Non-pigmented ciliary epithelial cell (primary cell): Measurements from ENCODE around the gene LGR4.
A peak's percentile ranks its signal among the peaks of the same experiment; 100 is the strongest.

Experiments used
- DNase-seq: peaks from one replicate; pipeline ENCODE4 v3.0.0-alpha.2; 2010; ENCODE audit warnings: low read depth

LGR4 gene

DNA sequence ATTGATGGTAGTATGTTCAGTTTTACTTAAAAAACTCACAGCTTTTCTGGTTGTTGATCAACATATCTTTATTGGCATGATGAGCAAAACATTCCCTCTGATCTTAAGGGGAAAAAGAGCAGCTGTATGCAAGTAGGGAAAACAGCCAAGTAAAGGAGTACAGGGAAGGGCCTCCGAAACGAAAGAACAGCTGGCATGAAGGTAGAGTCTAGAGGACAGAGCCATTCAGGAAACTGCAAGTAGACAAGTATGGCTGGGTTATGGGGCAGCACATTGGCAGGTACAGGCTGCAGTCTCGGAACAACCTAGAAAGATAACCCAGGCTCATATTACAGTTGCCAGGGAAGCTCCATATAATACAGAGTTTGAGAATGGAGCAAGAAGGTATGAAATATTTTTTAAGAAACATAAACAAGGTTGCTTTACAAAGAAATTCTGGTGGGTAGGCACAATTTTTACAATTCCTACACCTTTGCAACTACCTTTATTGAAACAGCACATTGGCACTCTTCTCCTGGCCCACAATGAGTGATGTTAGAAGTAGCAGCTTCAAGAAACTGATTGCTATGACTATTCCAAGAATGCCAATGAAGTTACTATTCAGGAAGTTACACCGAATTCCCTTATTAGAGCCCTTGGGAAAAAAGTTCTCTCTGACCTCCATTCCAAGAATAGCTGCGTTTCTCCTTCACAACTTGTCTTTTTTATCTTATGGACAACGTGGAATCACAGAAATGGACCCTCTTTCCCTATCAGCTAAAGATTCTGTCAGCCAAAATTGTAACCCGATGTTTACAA, 45.2 kb downstream of the LGR4 start:
- DNase-seq = no peak

DNA sequence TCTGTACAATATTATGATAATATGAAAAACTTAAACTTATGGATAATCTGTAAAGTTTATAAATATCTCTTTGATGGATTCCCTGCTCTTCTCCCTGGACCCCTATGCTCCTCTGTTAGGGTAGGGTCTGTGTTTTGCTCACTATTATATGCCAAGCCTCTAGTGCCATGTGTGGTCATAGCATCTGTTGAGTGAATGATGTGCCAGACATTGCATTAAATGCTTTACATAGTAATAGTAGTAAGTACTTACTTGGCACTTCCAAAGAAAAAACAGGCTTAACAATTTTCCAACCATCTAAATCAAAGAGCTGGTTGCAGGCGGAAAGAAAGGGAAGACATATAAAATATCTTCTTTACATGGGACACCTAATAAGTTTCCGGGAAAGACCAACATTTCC, 46.8 kb downstream of the LGR4 start:
- DNase-seq = no peak

DNA sequence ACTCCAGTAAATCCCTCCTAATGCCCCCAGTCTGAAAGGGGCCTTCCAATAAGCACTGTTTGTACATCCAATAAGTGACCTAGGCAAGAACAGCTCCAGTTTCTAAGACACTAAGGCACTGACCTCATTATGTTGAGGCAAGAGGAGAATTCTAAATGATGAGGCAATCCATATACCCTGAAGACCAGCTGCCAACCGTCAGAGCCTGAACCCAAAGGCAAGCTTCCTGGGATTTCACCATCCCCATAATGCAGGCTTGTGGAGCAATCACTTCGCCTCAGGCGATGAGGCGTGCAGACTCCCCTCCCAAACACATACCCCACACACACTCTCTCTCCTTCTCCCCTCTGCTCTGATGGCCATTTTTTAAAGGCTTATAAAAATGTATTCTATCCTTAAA, 49.5 kb downstream of the LGR4 start:
- DNase-seq = peak; percentile 50

DNA sequence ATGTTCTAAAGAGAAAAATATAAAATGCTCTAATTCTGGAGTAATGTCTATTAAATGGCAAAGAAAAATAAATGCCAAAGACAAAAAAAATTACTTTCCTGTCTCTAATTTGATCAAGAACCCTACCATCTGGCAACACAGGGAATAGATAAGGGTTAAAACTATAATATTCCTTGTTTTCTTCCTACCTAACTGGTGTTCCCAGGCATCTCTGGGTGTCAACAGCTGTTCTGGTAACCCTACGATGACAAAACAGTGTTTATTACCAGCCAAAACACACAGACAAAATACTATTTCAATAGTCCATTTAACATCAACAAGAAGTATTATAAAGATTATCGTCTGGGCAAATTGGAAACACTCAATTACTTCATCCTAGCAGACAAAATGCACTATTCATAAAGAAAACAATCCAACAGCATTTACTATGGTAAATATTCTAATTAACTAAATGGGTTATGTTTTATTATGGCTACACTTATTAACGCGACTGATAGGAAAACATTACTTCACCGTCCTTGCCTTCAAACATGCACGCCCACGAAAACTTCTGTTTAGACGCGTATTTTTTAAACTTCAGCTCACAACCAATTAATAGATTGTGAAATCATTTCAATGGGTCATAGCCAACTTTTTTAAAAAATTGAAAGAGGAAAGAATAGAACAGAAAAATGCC, 50.6 kb downstream of the LGR4 start:
- DNase-seq = no peak

DNA sequence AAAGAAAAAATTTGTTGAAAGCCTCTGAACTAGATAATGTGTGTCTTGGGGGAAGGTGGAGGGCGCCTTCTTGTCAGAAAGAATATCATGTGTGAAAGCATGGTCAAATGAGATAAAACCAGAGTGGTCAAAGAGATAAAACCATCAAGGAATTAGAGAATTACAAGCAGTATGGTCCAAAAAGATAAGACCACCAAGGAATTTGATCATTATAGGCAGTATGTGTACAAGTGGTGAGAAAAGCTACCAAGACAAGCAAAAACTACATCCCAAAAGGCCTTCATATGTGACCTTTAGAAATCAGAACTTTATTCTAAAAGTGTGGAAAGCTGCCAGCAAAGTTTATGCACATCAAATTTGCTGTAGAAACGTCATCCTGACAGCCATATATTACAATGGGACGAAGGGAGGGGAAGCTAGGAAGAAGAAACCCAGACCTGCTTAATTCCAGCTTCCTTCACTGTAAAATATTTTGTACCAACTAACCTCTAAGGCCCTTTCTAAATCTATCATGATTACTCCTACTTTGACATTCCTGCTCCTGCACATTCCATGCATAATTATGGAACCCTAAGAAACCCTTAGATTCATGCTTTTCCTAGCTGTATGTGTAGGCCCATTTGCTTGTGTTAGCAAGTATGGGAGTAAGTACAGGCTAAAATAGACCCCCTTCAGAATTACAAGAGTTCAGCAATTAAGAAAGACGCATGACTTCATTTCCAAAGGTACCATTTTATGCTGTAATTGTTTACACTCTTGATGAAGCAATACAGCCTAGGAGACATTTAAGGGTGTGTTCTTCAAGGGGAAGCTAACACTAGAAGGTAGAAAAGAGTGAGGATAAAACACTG, 51.6 kb downstream of the LGR4 start:
- no peak for DNase-seq

DNA sequence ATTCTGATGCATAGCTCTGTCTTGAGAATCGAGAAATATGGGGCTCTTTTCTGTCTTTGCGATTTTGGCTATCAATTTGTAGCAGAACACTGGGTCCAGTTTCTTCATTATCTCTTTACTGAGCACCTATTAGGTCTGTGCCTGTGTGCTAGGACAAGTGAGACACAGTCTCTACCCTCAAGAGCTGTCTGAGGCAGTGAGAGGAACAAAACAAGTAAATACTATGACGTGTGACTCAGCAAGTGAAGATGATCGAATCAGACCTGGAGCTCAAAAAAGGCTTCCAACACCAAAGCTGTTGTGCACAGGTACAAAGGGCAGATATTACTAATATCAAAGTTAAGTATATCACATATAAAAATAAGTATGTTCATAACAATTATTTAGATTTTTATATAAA, 52.4 kb downstream of the LGR4 start:
- no peak for DNase-seq

DNA sequence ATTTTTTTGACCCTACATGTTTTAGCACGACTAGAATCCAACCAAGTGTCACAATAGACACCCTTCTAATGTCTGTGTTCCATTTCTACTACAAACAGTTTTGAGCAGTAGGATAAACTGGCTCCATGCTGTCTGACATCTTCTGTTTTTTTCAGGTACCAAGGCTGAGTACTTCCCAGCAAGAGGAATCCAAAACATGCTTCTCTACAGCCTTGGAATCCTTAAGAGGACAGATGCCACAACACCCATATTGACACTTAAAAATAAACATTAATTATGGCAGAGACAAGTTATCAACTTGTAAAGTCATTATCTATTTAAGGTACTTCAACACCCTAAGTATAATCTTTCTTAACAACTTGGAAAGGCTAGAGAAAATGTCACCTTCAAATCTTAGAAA, 54.2 kb downstream of the LGR4 start:
- DNase-seq = no peak

DNA sequence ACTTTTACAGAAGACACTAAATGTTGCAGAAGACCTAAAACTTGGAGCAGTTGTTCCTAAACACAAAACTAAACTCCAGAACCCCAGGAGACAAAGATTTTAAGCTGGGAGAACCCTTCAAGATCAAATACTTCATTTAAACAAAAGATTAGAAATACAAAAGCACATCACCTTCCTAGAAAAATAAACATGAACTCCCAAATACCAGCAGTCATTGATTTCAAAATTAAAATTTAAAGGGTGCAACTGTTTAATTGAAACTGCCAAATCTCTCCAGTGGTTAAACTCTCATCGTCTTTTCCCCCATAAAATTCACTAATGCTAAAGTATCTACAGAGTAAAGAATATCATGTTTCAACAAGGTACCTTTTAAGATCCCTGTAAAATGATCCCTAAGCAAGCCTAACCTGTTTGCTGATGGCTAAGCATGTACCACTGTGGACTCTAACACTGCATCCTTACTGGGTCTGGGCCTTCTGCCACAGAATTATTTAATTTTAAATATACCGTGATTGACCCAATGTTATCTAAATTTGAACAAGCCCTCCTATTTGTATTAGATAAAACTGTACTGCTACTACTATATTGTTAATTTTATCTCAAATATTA, 55.9 kb downstream of the LGR4 start:
- no peak for DNase-seq

DNA sequence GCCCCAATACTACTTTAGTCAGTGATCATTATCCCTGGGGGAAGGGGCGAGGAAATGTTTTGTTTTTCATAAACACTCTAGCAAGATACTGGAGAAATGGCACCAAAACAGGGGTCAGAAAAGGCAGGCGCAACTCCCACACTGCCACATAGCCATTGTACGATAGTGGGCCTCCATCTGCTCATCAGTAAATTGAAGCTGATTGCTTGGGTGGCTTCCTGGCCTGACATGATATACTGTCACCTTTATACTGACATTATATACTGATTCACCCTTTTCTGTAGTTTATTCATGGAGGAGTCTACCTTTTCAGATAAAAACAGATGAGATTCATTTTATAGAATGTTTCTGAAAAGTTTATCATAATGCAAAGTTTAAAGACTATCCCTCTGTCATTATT, 57.9 kb downstream of the LGR4 start:
- DNase-seq = no peak

DNA sequence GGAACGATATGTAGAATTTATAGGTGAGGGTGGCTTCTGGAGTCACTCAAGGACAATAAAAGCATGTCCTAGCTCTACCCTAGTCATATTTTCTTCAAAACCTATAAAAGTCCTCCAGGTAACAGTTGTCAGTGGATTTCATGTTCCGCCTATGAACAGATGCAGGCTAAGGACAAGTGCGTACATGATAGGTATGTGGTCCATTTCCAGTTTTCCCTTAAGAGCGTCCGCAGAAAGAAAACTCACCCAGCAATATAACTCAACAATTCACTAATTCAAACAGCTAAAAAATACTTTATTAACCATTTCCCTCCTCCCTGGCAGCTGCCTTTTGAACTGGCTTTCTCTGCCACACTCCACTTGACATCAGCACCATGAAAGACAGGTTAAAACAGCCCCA, 59.4 kb downstream of the LGR4 start:
- no peak for DNase-seq

DNA sequence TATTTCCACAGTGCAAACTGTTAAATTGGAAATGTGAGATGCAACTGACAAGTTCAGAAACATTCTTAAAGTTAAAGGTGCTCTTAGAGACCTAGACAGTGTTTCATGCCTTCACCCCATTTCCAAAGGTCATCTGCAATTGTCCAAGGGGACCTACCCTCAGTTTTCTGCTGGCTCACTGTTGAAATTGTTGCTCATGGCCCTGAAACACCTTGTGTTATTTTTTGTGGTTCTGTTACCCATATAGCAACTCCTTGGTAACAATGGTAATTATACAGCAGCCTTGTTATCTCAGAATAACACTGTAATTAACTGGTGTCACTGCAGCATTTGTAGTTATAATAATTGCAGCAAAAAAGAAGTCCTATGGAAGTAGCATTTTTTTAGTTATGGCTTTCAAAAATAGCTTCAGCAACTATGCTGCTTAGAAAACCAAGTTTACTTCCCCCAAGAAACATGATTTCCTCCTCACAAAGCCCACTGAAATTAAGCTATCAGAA, 60.3 kb downstream of the LGR4 start:
- DNase-seq = no peak

DNA sequence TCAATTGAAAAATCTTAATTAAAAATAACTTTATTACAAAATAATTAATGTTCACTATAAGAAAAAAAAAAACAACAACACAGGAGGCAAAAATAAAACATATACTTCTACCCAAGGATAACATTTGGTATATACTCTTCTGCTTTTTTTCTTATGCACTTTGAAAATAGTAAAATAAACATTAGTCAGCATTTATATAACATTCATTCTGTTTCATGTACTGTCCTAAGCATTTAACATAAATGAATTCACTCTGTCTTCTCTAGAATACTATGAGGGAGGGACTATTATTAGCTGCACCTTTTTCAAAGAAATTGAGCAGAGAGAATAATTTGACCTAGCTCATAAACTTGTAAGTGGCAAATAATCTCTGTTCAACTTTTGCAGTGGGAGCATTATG, 61.3 kb downstream of the LGR4 start:
- no peak for DNase-seq

DNA sequence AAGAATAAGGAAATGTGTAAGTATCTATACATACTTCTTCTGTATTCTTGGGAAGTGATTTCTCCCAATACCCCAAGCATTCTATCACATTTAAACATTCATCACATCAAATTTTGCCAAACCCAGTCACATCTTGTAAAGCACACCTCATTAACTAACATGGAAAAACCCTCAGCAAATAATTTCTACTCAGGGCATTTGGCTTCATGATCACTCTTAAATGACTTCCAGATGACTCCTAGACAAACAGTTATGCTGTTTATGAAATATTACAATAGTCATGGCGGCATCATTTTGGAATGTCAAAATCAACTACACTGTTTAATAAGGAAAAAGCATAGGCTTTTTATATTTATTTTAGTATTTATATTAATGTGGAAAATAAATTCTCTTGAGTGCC, 62.3 kb downstream of the LGR4 start:
- no peak for DNase-seq

DNA sequence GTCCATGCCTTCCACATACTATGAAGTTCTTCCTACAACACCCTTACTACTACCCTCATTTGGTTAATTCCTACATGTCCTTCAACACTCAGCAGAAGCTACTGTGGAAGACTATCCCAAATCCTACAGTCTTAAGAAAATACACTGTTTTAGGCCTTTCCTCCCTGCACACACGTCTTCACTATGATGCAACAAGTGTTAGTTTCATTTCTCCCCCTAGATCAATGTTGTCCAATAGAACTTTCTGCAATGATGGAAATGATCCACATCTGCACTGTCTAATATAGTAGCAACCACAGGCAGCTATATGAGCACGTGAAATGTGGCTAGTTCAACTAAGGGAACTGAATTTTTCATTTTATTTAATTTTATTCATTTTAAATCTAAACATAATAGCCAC, 62.8 kb downstream of the LGR4 start:
- DNase-seq = no peak

DNA sequence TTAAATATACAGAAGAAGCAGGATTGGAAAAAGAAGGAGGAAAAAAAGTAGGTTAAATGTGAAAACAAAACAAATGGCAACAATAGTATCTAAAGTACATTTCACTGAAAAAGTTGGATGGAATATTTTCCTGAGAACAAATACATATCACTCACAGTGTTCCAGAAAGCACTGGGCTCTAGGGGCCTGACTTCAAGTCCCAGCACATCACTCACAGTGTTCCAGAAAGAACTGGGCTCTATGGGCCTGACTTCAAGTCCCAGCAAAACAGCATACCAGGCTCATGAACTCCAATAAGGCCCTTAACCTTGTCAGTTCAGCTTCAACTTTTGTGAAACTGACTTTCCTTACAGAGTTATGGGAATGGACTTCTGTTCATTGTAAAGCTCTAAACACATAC, 63.5 kb downstream of the LGR4 start:
- DNase-seq = no peak

DNA sequence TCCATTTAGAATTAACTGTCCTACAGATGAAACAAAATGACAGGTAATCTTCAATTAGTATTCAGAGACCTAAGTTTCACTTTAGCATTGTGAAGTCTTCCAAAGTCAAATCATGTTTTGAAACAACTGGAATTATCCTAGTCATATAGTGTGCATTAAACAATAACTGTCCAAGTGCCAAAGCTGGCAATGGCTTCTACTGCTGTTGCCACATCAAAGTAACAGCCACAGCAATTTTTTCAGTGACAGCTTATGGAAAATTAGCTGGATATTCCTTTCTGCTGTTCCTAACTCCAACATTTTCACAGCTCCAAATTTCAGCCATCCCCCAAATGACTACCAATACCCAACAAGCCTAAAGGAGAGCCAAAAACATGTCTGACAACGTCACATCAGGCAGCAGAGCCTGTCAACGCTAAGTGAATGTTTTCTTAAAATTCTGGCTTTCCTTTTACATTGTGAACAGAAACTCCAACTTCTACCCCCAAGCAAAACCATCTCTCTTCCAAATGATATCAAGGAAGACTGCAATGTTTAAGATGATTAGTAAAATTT, 64.3 kb downstream of the LGR4 start:
- no peak for DNase-seq

DNA sequence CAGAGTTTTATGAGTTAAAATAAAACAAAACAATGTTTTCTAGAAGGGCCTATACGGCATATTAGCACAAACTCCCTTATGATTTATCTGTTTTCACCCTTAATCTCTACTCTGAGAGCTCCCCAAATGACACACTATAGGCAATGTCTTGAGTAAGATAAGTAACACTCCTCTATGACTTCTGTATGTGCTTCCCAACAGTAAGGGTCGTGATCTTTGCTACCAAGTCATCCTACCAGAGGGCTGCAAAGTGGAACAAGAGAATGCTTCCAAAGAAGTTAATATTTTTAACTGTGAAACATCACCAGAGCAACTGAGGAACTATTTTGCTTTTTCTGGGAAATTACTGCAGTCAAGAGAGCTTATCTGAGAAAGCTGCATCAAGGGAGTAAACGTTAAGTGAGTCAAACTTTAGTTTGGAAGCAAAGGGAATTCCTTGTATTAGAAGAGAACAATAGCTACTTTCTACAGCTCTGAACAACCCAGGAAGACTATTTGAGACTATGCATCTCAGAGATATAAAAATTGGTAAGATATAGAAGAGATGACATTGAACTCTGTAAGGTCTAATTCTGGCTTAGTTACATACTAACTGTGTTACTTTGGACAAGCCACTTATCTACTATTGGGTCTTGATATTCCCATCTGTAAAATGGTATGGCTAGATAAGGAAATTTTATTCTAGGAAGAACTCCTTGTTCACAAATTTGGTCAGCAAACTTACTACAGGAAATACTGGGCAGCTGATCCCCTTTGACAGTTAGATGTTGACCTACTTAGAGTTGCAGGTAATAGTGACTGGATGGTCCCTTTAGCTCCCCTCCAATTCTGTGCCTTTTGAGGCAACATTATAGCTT, 65.9 kb downstream of the LGR4 start:
- DNase-seq = no peak

DNA sequence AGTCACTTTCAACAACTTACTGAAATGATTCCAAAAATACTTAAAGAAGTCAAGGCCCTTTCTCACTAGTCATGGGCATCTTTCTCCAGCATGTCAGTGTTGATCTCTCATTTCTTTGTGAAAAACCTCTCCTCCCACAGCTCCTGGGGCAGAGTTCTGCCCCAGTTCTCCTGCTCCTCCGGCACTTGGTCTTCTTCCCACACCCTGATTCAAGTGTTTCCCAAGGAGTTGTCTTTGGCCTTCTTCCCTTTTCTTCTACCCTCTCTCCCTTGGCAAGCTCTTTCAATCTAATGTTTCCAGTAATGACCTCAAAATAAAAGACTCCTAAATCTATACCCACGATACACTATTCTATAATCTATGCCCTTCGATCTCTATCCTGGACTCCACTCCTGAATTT, 67.5 kb downstream of the LGR4 start:
- no peak for DNase-seq

DNA sequence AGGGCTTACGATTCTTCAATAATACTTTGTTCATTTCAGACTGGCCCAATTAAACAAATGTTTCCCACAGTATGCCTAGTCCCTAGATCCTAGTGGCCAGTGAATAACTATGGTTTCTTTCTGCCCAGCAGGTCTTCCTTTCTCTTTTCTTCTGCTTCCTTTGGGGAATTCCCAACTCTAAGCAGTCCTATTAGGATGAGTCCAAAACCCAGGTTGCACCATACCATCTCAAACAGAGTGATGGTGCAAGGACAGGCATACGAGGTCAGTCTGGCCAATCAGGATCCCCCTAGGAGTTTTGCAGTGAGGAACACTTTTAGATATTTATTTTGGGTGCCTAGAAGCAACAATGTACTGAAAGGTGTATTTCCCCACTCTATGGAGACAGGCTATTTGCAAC, 68.2 kb downstream of the LGR4 start:
- DNase-seq = no peak

DNA sequence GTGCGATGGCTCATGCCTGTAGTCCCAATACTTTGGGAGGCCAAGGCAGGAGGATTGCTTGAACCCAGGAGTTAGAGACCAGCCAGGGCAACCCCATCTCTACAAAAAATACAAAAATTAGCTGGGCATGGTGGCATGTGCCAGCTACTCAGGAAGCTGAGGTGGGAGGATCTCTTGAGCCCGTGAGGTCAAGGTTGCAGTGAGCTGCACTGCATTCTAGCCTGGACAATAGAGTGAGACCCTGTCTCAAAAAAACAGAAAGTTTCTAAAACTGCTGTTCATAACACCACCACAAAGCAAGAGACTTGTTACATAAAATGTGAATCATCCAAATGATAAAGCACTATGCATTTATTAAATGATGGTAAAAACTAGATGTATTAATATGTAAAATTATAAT, 69.4 kb downstream of the LGR4 start:
- no peak for DNase-seq

DNA sequence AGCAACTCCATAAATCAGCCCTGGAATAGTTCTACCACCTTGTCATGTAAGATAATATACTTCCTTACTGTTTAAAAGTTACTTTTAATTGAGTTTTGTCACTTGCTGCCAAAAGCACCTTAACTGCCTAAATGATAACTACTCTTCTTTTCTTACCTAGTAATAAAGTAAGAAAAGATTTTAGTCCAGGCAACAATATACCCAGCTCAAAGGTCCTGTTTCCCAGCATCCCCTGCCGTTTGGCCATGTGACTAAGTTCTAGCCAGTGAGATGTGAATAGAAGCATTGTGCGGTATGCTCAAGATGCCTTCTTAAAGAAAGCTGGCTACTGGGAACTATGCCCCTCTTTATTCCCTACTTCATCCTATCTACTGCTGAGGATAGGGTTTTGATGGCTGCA, 70.1 kb downstream of the LGR4 start:
- no peak for DNase-seq
